ENCODE results near the gene CD164.

Gene CD164

GRCh38 chr6:109377717-109378116, 4.5 kb downstream of the CD164 start:
- peaks cover 40% of the 10 kb centered on the region for H4K20me1 ChIP-seq (ENCODE audit: low read depth, low read length)
- no peak overlapping the region for H3K4me3 ChIP-seq (ENCODE audit: insufficient read depth, low read length, poor library complexity, severe bottlenecking)
- H3K9me3 ChIP-seq (ENCODE audit: insufficient read depth, low read length): no peaks in the 10 kb centered on the region
- TF ChIP-seq CTCF (IDR thresholded peaks at IDR 0.05; ENCODE audit: insufficient read depth, low read length, poor library complexity, severe bottlenecking) (no peak), EZH2phosphoT487 (conservative IDR thresholded peaks at IDR 0.05; ENCODE audit: low read length) (no peak)
- H3K27me3 ChIP-seq (ENCODE audit: low read length): no peaks in the 10 kb centered on the region
- no peaks in the 10 kb centered on the region for H3K9me2 ChIP-seq (replicated peaks; ENCODE audit: insufficient read depth, low read length)
- H3K4me2 ChIP-seq (ENCODE audit: low read depth, low read length, poor library complexity, severe bottlenecking): no peak overlapping the region
- no peaks in the 10 kb centered on the region for H3F3A ChIP-seq (ENCODE audit: insufficient read depth)
- H3K27ac ChIP-seq (ENCODE audit: low read depth, low read length): no peak overlapping the region
- H3K9ac ChIP-seq (ENCODE audit: low read length): no peak overlapping the region
- peaks cover 58% of the 10 kb centered on the region for H3K36me3 ChIP-seq (ENCODE audit: low read length)
- no peak overlapping the region for H2AFZ ChIP-seq (ENCODE audit: low read depth, low read length, severe bottlenecking)
- H3K79me2 ChIP-seq (ENCODE audit: insufficient read depth, low read length): peaks cover 70% of the 10 kb centered on the region

DNA sequence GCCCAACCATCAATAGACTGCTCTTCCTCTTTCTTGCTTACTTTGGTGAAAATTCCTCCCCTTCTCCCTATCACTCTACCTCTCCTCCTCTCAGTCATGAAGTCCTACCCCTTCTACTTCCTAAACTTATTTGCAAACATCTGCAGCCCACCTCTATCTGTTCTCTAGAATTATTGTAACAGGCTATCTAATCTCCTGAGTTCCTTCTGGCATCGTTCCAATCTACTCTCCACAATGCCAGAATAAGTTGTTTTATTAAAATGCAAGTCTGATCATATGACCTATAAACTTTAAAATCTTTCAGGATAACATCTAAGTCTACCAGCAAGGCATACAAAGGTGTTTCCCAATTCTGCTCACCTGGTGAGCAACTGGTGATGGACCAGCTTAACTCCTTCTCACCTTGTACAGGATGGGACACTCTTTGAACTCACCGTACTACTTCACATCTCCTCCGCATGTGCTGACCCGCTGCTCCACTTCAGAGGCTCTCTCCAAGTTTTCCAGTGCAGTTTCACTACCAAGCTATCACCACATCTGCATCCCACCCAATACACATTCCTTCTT, 7.9 kb downstream of the CD164 start:
- Histone ChIP-seq H3K36me3 (ENCODE audit: low read length) (peaks cover 83% of the 10 kb centered on the region), H3K27ac (ENCODE audit: low read depth, low read length) (no peak overlapping the region), H3K4me2 (ENCODE audit: low read depth, low read length, poor library complexity, severe bottlenecking) (no peak overlapping the region), H3K9me3 (ENCODE audit: insufficient read depth, low read length) (no peaks in the 10 kb centered on the region), H3K9me2 (replicated peaks; ENCODE audit: insufficient read depth, low read length) (no peaks in the 10 kb centered on the region), H3F3A (ENCODE audit: insufficient read depth) (no peaks in the 10 kb centered on the region; the same call in 1 of the 2 replicates), H3K4me3 (ENCODE audit: insufficient read depth, low read length, poor library complexity, severe bottlenecking) (no peak overlapping the region), H4K20me1 (ENCODE audit: low read depth, low read length) (peaks cover 26% of the 10 kb centered on the region), H2AFZ (ENCODE audit: low read depth, low read length, severe bottlenecking) (no peak overlapping the region), H3K79me2 (ENCODE audit: insufficient read depth, low read length) (peaks cover 50% of the 10 kb centered on the region), H3K27me3 (ENCODE audit: low read length) (no peaks in the 10 kb centered on the region), H3K9ac (ENCODE audit: low read length) (no peak overlapping the region)
- no peak for TF ChIP-seq CTCF (IDR thresholded peaks at IDR 0.05; ENCODE audit: insufficient read depth, low read length, poor library complexity, severe bottlenecking)
- no peak for TF ChIP-seq EZH2phosphoT487 (conservative IDR thresholded peaks at IDR 0.05; ENCODE audit: low read length)

- H3K4me2 ChIP-seq (ENCODE audit: low read depth, low read length, poor library complexity, severe bottlenecking): no peak overlapping the region
- no peaks in the 10 kb centered on the region for H3K27me3 ChIP-seq (ENCODE audit: low read length)
- no peaks in the 10 kb centered on the region for H3K9me3 ChIP-seq (ENCODE audit: insufficient read depth, low read length)
- H3K4me3 ChIP-seq (ENCODE audit: insufficient read depth, low read length, poor library complexity, severe bottlenecking): no peak overlapping the region
- peaks cover 84% of the 10 kb centered on the region for H3K36me3 ChIP-seq (ENCODE audit: low read length)
- H4K20me1 ChIP-seq (ENCODE audit: low read depth, low read length): peaks cover 20% of the 10 kb centered on the region; the same call in 1 of the 2 replicates
- H3K9me2 ChIP-seq (replicated peaks; ENCODE audit: insufficient read depth, low read length): no peaks in the 10 kb centered on the region
- H3F3A ChIP-seq (ENCODE audit: insufficient read depth): no peaks in the 10 kb centered on the region; the same call in 1 of the 2 replicates
- no peak for TF ChIP-seq EZH2phosphoT487 (conservative IDR thresholded peaks at IDR 0.05; ENCODE audit: low read length)
- no peak for TF ChIP-seq CTCF (IDR thresholded peaks at IDR 0.05; ENCODE audit: insufficient read depth, low read length, poor library complexity, severe bottlenecking)
- no peak overlapping the region for H2AFZ ChIP-seq (ENCODE audit: low read depth, low read length, severe bottlenecking)
- H3K27ac ChIP-seq (ENCODE audit: low read depth, low read length): no peak overlapping the region
- H3K9ac ChIP-seq (ENCODE audit: low read length): no peak overlapping the region
- H3K79me2 ChIP-seq (ENCODE audit: insufficient read depth, low read length): peaks cover 43% of the 10 kb centered on the region
Observed at GRCh38 chr6:109373762-109374161, 8.5 kb downstream of the CD164 start.

Data from SU-DHL-6 (cell line).